HG02763 (cell line): ENCODE data around the gene DPP6.

ENCODE experiments used
- ATAC-seq: cut with Tn5 transposase; IDR thresholded peaks from one replicate; pipeline ENCODE4 v1.9.1; 2021; ENCODE audit warnings: mild to moderate bottlenecking, moderate library complexity; ENCODE audit not compliant: unreplicated experiment

Gene DPP6

GRCh38 chr7:154746571-154747360 is 694.6 kb downstream of the DPP6 start:
- no peak for ATAC-seq

GRCh38 chr7:154748089-154748786 is 696.0 kb downstream of the DPP6 start:
- no peak for ATAC-seq

GRCh38 chr7:154750353-154750801 is 698.2 kb downstream of the DPP6 start:
- no peak for ATAC-seq

- no peak for ATAC-seq
These were observed 701.0 kb downstream of the DPP6 start for GRCh38 chr7:154753226-154753625.

DNA sequence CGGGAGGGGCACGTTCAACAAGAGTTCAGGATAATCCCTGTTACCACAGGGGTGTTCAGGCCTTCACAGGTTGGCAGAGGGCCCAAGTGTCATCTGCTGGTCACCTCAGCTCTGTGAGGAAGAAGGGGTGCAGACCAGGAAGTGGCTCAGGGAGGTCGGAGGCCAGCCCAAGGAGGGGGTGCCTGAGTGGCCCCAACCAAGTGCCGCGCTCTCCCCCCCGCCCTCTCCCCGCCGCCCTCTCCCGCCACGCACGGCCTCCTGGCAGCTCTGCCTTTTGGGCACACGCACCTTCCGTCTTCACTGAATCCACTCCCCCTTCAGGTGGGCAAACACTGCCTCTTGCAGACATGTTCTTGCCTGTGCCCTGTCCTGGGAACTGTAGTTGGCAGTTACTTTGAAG is 705.6 kb downstream of the DPP6 start:
- ATAC-seq, result no peak

DNA sequence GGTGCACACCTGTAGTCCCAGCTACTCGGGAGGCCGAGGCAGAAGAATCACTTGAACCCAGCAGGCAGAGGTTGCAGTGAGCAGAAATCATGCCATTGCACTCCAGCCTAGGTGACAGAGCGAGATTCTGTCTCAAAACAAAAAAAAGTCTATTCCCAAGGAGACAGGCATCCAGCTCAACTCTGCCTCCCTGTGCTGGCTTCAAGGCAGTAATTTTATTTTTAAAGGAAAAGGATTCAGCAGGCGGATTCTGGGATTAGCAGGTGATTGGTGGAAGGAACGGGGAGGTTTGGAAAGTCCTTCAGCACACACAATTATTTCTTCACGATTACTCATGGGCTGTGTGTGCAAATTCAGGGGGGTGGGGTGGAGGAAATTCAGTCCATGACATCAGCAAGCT is 707.8 kb downstream of the DPP6 start:
- ATAC-seq, result no peak

GRCh38 chr7:154765118-154765517 is 712.9 kb downstream of the DPP6 start:
- no peak for ATAC-seq

DNA sequence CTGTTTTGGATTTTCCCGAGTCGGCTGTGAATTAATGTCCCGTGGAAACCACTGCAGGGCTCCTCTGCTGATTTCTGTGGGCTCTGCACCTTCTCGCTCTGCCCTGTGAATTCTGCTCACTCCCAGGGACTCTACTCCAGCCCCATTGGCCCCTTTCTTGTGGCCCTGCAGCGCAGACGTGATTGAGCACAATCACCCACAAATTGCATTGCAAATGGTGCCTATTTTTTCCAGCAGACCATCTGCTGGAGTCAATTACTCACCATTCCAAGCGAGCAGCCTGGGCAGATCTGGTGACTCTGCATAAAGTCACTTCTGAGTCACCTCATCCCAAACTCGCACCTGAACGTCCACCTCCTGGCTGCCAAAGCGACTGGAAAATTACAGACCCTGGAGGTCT is 714.9 kb downstream of the DPP6 start:
- ATAC-seq, result no peak

DNA sequence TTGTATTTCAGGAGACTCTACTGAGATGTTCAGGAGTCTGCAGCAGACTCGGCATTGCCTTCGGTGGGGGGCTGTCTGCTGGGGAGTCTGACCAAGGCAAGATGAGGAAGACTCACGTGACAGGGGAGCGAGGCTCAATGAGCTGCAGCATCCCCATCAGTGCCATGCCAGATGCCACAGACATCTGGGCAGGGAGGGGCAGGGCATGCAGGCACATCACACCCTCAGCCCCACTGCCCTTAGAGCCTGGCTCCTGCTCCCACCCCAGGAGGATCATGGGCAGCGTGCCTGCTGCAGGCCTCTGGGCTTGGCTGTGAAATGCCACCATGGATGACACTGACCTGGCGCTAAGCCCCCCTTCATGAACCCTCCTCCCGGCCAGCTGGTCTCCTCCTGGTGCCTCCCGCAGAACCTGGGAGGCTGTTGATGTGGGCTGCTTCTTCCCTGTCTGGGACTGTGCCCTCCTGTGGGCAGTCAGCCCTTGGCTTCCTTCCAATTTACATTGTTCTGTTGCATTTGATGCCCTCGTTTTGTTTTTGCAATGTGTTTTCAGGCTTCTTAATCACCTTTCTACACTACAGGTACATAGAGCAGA is 715.7 kb downstream of the DPP6 start:
- no peak for ATAC-seq

GRCh38 chr7:154769001-154769400 is 716.8 kb downstream of the DPP6 start:
- no peak for ATAC-seq

DNA sequence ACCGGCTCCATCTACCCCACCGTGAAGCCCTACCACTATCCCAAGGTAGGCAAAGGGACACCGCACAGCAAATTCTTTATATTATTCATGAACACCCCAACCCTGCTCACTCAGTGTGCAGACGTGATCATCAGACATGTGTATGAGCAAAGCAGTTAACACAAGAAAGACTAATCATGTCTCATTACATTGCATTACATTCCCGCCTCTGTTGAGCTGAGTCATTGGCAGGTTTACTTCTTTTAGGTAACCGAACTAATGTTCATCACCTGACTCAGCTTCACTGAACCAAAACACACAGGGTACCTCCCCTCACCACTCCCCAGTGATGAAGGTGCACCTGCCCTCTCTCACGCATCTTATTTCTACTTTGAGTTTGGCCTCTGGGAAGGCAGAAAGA is 717.3 kb downstream of the DPP6 start:
- no peak for ATAC-seq

DNA sequence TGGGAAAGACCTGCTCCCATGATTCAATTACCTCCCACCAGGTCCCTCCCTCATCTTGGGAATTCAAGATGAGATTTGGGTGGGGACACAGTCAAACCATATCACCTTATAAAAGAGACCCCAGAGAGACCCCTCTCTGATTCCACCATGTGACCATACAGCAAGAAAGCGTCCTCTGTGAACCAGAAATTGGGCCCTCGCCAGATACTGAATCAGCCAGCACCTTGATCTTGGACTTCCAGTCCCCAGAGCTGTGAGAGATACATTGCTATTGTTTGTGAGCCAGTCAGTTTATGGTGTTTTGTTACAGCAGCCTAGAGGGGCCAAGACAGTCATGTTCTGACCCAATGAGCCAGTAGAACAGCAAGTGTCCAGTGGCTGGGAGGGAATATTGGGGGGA is 718.2 kb downstream of the DPP6 start:
- no peak for ATAC-seq

GRCh38 chr7:154770962-154771361 is 718.8 kb downstream of the DPP6 start:
- ATAC-seq, result no peak

DNA sequence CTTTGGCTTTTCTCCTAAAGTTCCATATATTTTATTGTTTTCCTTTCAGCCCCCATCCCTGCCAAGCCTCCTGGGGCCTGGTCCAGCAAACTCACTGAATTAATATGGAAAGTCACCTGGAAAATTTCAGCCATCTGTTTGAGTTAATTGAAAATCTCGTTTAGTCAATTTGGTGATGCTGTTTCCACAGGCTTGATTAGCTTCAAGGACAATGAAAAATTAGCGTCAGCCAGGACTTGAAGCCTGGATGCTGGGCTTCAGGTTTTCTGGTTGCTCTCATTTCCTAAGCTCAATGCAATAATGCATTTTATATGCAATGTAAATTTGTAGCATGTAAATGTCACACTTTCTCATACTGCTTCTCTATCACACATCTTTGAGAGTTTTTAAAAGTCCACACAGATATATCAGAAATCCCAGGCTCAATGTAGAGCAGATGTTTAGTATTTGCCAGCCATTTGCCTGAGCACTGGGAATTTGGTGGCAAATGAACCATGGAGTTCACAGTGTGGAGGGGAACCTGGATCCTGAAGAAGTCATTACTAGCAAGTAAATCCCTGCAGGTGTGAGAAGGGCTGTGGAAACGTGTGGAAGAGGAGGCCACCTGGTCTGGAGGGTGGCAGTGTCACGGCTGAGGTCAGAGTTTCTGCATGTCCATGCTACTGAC is 722.2 kb downstream of the DPP6 start:
- no peak for ATAC-seq

DNA sequence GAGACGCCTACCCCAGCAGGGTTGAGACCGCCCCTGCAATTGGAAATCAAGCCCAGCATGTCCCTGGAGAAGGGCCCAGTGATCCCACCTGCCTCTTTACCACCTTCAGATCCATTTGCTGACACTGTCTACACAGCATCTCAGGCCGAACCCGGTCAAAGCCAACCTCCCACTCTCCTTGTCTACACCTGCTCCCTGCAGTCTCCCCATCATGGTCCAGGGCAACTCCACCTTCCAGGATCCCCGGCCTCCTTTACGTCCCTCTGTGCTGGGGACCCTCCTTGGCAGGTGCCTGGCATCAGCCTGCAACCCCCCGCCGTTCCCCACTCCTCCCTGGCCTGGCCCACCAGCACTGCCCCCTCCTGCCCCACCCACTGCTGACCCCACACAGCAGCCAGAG is 723.5 kb downstream of the DPP6 start:
- ATAC-seq, result no peak

DNA sequence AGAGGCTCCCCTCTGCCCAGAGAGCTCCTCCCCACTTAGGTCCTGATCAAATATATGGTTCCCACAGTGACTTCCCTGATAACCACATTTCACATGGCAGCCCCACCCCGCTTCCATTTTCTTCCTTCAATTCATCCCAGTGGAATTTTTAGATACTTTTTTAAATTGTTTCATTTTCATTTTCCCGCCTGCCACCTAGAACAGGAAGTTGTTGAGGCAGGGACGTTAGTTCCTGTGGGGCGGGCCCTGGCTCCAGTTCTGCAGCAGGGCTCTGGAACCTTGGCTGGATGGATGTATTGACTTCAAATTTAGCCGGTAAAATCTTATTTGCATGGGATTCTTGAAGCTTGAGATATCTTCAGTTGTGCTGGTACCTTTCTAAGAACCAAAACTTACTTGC is 724.2 kb downstream of the DPP6 start:
- ATAC-seq, result no peak

DNA sequence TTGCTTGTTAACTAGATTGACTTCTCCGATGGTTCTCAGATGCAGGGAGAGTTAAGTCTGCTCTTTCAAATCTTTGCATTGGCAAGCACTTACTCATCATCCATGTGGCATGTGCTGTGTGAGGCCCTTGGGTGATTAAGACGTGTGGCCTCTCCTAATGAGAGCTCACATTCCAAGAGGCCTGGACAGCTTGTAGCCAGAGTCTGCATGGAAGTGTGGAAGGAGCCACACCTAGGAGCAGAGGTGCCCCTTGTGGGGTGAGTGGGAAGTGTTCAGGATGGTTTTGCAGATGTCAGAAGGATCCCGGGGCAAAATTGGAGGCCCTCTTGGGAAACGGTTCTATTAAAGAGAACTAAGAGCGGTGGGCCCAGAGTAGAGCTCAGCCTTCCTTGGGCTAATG is 724.8 kb downstream of the DPP6 start:
- no peak for ATAC-seq

DNA sequence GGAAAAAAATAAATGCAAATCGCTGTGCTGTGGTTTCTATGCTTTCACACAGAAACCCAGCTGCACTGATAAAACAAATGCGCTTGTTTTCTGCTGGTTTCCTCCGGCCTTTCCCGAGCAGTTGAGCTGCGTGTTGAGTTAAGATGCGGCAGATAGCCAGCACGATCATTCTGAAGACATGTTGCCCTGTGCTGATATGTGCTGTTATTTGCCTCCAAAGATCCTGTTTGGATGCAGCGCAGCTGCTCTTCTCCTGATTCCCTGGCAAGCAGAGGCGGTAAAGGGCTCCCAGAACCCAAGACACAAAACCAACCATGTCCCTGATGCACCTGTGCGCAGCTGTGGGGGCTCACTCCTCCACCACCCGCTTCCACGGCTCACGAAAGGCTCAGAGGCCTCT is 725.3 kb downstream of the DPP6 start:
- no peak for ATAC-seq

GRCh38 chr7:154777908-154778307 is 725.7 kb downstream of the DPP6 start:
- no peak for ATAC-seq

GRCh38 chr7:154781369-154782303 is 729.4 kb downstream of the DPP6 start:
- no peak for ATAC-seq
